Heart left ventricle (tissue), 13 donors: ENCODE measurements around the gene C19orf73.

Experiments
- POLR2A ChIP-seq, 2 donors: fragments of 450-650 bp; IDR thresholded peaks; one replicate each; pipeline ENCODE4 v1.6.1; 2017; ENCODE audit warnings: antibody characterized with exemption in 2 of 2, mild to moderate bottlenecking in 2 of 2, moderate library complexity in 2 of 2
- TF ChIP-seq, protein P1 (sequence below), 12 donors: fragments of 200-600 bp; sonication (generic) in 4 of 12; IDR thresholded peaks; one replicate each; pipeline versions ENCODE4 v1.5.0 to v1.8.0; 2018 to 2022; ENCODE audit warnings: antibody characterized with exemption in 12 of 12, mild to moderate bottlenecking in 5 of 12
- donor health status: ischemic (EF 13 %, LVEDD 7.1; RV severe dilation, severe dysfunction).
- donor health status: DM: no; HTN: yes; CAD: no.
- donor health status: DM: no; HTN: no; CAD: no.
- donor health status: ischemic (EF 25% LVEDD 6.9; RV normal size, moderate dysfunction).
- donor health status: ischemic (EF 25% LVEDD 5.7; RV mildly dilated, moderate dysfunction).
- donor health status: ischemic (EF 35%, LVEDD 5.7; RV mildly dilated, moderate dysfunction).
- donor health status: nonischemic (EF 11% LVEDD 7.7; RV severe dilation, severe dysfunction).
- donor health status: DM: yes; HTN: yes; CAD: no.
- donor health status: PGD.
- donor health status: ischemic (EF 29% LVEDD 5.4; RV normal size, mild dysfunction).
- donor health status: nonischemic (EF 23%, LVEDD 6.1; RV moderate dilation, normal function).

DNA sequence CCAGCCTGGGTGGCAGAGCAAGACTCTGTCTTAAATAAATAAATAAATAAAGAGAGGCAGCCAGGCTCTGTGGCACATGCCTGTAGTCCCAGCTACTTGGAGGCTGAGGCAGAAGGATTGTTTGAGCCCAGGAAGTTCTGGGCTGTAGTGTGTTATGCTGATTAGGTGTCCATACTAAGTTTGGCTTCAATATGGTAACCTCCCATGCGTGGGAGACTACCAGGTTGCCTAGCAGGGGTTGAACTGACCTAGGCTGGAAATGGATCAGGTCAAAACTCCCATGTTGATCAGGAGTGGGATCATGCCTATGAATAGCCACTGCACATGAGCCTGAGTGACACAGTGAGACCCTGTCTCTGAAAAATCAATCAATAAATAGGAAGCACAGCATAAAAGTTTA is 37.7 kb downstream of the C19orf73 start:
- TF ChIP-seq POLR2A (IDR thresholded peaks at IDR 0.05): no peak
- TF ChIP-seq, protein P1, sequence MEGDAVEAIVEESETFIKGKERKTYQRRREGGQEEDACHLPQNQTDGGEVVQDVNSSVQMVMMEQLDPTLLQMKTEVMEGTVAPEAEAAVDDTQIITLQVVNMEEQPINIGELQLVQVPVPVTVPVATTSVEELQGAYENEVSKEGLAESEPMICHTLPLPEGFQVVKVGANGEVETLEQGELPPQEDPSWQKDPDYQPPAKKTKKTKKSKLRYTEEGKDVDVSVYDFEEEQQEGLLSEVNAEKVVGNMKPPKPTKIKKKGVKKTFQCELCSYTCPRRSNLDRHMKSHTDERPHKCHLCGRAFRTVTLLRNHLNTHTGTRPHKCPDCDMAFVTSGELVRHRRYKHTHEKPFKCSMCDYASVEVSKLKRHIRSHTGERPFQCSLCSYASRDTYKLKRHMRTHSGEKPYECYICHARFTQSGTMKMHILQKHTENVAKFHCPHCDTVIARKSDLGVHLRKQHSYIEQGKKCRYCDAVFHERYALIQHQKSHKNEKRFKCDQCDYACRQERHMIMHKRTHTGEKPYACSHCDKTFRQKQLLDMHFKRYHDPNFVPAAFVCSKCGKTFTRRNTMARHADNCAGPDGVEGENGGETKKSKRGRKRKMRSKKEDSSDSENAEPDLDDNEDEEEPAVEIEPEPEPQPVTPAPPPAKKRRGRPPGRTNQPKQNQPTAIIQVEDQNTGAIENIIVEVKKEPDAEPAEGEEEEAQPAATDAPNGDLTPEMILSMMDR (IDR thresholded peaks at IDR 0.05): no peak
